ENCODE data around the gene SLC6A8.
"Not testable (repeated sequence)": the region's sequence is repeated elsewhere in the genome, so short reads cannot be mapped to it uniquely, and the experiment has no call there.

Gene SLC6A8

DNA sequence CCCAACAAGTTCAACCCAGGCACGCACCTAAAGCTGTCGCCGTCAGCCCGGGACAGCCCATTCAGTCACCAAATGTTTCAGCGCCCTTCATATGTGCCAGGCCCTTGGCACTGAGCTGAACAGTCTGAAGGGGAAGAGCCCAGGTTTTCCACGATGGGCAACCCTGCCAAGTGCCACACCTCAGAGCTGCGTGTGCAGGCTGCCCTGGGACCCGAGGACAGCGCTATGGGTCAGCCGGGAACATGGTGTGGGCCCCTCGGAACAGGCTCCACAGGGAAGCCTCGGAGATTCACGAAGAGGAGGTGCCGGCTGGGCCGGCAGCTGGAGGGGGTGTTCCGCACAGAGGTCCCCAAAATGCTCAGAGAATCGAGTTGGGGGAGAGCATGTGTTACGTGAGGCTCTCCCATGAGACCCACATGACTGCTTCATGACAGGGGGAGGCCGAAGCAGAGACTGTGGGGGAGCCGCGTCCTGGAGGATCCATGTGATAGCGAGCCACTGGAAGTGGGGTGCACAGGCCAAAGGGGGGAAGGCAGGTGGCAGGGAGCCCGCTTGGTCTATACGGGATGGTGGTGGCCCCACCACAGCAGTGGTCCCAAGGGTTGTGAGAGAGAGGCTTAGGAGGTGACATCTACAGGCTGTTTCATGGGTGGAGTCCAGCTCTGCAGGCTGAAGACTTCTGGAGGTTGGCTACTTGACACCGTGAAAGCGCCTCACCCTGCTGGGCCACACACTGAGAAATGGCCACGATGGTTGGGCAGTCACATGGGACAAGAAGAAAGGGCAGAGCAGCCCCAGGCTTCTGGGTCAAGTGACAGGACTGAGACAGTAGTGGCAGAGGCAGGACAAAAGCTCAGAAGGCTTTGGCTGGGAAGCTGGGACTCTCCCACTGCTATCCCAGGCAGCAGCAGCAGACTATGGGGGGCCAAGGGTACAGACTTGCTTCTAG lies 22.3 kb downstream of the SLC6A8 start:
- no peak for DNase-seq

DNA sequence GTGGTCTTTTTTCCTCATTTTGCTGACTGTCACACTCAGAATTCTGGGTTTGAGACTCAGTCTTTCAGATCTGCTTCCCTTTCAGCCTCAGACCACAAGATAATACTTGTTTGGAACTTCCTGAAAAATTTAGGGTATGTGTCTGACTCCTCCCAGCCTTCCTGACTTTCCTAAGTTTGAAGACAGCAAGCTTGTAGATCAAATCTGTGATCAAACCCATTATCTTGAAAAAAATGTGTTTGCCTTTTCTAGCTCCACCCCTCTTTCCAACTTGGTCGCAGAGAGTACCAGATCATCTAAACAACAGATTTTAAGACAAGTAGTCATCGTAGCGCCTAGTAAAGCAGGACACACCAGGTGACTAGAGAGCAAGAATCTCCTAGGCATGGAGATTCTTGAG lies 26.5 kb downstream of the SLC6A8 start:
- DNase-seq, result no peak

GRCh38 chrX:153717445-153717844 lies 29.7 kb downstream of the SLC6A8 start:
- no peak for DNase-seq

- no peak for DNase-seq
Observed at GRCh38 chrX:153719238-153719637, 31.5 kb downstream of the SLC6A8 start.

DNA sequence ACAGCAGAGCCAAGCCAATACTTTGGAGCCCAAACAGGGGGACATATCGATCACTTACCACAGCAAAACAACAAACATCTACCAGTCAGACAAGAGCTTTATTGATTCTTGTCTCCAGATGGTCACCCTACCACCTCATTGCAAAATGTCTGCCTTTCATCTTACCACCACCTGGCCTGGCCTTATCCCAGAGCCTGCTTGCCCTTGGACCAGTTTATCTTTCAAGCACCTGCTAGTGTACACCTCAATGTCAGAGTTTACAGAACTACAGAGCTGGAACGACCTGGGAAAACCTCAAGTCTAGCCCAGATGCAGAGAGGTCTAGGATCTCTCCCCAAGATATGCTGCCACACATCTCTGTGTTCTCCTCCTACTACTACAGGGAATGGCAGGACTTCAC lies 32.0 kb downstream of the SLC6A8 start:
- DNase-seq, result no peak

GRCh38 chrX:153722704-153723350 lies 35.1 kb downstream of the SLC6A8 start:
- peak in 1 of 2 experiments; percentile 27 for DNase-seq

- DNase-seq, result peak; percentile 47 to 51
Observed at GRCh38 chrX:153723351-153724251, 35.9 kb downstream of the SLC6A8 start.

GRCh38 chrX:153724252-153725038 lies 36.7 kb downstream of the SLC6A8 start, which contains the start of the genes ABCD1 and BCAP31:
TSS of gene ABCD1 (plus strand) at chrX:153724856. CDS start at chrX:153725267, 411 bp downstream.
TSS of gene BCAP31 (minus strand) at chrX:153724387. CDS start at chrX:153723244, 1,143 bp downstream.
- peak; percentile 90 to 92 for DNase-seq

DNA sequence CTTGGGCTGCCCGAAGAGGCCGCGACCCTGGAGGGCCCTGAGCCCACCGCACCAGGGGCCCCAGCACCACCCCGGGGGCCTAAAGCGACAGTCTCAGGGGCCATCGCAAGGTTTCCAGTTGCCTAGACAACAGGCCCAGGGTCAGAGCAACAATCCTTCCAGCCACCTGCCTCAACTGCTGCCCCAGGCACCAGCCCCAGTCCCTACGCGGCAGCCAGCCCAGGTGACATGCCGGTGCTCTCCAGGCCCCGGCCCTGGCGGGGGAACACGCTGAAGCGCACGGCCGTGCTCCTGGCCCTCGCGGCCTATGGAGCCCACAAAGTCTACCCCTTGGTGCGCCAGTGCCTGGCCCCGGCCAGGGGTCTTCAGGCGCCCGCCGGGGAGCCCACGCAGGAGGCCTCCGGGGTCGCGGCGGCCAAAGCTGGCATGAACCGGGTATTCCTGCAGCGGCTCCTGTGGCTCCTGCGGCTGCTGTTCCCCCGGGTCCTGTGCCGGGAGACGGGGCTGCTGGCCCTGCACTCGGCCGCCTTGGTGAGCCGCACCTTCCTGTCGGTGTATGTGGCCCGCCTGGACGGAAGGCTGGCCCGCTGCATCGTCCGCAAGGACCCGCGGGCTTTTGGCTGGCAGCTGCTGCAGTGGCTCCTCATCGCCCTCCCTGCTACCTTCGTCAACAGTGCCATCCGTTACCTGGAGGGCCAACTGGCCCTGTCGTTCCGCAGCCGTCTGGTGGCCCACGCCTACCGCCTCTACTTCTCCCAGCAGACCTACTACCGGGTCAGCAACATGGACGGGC lies 37.5 kb downstream of the SLC6A8 start:
- no peak for DNase-seq

DNA sequence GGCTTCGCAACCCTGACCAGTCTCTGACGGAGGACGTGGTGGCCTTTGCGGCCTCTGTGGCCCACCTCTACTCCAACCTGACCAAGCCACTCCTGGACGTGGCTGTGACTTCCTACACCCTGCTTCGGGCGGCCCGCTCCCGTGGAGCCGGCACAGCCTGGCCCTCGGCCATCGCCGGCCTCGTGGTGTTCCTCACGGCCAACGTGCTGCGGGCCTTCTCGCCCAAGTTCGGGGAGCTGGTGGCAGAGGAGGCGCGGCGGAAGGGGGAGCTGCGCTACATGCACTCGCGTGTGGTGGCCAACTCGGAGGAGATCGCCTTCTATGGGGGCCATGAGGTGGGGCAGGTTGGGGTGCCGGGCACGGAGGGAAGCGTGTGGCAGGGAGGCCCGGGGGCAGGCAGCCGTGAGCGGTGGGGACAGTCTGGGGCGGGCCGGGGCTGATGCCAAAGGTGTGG lies 38.1 kb downstream of the SLC6A8 start:
- DNase-seq, result no peak

DNA sequence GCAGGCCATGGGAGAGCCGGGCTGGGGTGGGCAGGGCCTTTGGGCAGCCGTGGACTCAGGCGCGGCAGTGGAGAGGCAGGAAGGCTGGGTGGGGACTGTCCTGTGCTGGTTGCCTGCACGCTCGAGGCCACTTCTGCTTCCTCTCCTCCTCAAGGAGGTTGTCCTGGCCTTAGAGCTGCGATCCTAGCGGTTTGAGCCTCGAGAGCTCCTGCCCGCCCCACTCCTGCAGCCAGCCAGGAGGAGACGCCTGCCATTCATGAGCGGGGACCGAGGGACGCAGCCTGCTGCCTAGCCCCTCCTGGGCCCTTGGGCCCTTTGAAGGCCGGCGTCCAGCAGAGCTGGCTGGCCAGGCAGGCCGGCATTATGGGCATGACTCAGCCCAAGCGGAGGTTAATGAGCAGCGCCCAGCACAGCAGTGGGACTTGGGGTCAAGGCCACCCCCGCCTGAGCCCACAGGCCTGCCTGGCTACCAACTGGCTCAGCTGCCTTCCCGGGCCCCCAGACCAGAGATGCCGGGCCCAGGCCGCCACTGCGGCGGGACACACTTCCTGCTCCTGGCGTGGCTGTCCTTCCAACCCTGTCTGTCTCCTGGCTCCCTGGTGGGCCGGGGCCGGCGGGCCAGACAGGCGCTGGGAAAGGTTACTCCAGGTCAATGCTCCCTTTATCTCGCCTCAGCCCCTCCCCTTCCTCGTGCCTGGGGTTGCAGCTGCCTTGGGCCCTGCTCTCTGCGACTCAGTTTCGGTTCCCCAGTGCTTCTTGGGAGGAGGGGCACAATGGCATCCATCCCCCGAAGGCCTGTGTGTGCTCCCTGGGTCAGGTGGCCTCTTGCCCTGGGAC lies 38.8 kb downstream of the SLC6A8 start:
- DNase-seq, result peak; percentile 33 to 46

- no peak for DNase-seq
Observed at GRCh38 chrX:153727123-153727931, 39.6 kb downstream of the SLC6A8 start.

DNA sequence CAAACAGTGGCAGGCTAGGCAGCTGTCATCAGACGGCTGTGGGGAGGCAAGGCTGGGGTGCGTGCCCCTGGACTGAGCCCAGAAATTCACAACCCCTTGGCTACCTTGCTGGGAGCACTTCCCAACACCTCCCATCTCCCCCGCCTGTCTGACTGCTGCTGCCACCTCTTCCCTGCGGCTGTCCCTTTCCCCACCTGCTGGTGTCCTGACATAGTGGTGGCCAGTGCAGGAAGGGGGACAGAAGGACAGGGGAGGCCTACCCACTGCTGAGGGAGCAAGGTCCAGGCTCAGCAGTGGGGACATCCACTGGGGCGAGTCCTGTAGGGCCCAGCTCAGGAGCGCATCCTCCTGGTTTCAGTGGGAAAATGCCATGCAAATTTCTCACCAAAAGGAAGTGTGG lies 40.4 kb downstream of the SLC6A8 start:
- no peak for DNase-seq

GRCh38 chrX:153728951-153729631 lies 41.4 kb downstream of the SLC6A8 start:
- DNase-seq, result no peak

- not testable (repeated sequence) for DNase-seq
Observed at GRCh38 chrX:153730115-153730514, 42.4 kb downstream of the SLC6A8 start.

GRCh38 chrX:153731117-153731844 lies 43.6 kb downstream of the SLC6A8 start:
- no peak for DNase-seq

DNA sequence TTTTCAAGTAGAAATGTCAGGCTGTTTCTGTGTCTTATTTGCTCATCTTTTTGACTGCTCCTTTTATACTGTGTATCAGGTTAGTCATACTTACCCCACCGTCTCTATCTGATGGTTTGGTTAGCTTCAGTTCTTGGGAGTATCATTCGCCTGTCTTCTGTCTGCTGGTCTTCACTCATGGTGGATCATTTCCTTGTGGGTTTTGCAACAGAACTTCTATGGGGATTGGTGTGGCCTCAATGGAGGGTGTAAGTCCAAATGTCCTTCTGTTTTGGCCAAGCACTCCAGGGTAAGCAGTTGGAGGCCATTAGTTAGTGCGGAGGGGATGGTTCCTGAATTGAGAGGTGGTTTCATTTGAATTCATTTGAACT lies 44.1 kb downstream of the SLC6A8 start:
- DNase-seq, result no peak

- no peak for DNase-seq
Observed at GRCh38 chrX:153732401-153732800, 44.7 kb downstream of the SLC6A8 start.
